Parathyroid adenoma (tissue), 2 donors: ENCODE data around the gene DNM3.

Experiments used
- H2AFZ ChIP-seq: fragments of 300-600 bp; sonication (generic); one replicate; pipeline ENCODE4 v1.7.0; 2017; ENCODE audit warnings: antibody characterized with exemption, mild to moderate bottlenecking
- H3K27ac ChIP-seq: fragments of 300-600 bp; sonication (generic); one replicate; pipeline ENCODE4 v1.7.0; 2017
- H3K27me3 ChIP-seq: fragments of 300-600 bp; sonication (generic); one replicate; pipeline ENCODE4 v1.7.0; 2017; ENCODE audit warnings: low read length; ENCODE audit not compliant: control insufficient read depth, insufficient read depth
- H3K36me3 ChIP-seq: fragments of 300-600 bp; sonication (generic); one replicate; pipeline ENCODE4 v1.7.0; 2017; ENCODE audit warnings: low read length; ENCODE audit not compliant: control insufficient read depth, insufficient read depth
- H3K4me1 ChIP-seq: fragments of 300-600 bp; sonication (generic); one replicate; pipeline ENCODE4 v1.7.0; 2017; ENCODE audit warnings: control low read depth
- H3K4me2 ChIP-seq: fragments of 300-600 bp; sonication (generic); one replicate; pipeline ENCODE4 v1.7.0; 2017; ENCODE audit warnings: low read length
- H3K4me3 ChIP-seq: fragments of 300-600 bp; sonication (generic); one replicate; pipeline ENCODE4 v1.7.0; 2017; ENCODE audit warnings: low read depth, low read length
- H3K79me2 ChIP-seq: fragments of 300-600 bp; sonication (generic); one replicate; pipeline ENCODE4 v1.7.0; 2017; ENCODE audit warnings: control low read depth
- H3K9ac ChIP-seq: fragments of 300-600 bp; sonication (generic); one replicate; pipeline ENCODE4 v1.7.0; 2017; ENCODE audit warnings: mild to moderate bottlenecking
- H3K9me3 ChIP-seq: fragments of 300-600 bp; sonication (generic); one replicate; pipeline ENCODE4 v1.7.0; 2017; ENCODE audit warnings: low read length; ENCODE audit not compliant: control insufficient read depth
- CTCF ChIP-seq: fragments of 300-600 bp; sonication (generic); IDR thresholded peaks from one replicate; pipeline ENCODE4 v1.7.0; 2017; ENCODE audit warnings: antibody characterized with exemption, mild to moderate bottlenecking
- donor health status: primary hyperparathyroidism.

The DNM3 gene

GRCh38 chr1:172268237-172268636, 426.9 kb downstream of the DNM3 start:
- Histone ChIP-seq H3K36me3 (no peaks in the 10 kb centered on the region), H3K9ac (no peak overlapping the region), H3K4me2 (no peak overlapping the region), H3K27me3 (no peaks in the 10 kb centered on the region), H3K79me2 (no peaks in the 10 kb centered on the region), H3K9me3 (no peaks in the 10 kb centered on the region), H3K4me3 (no peak overlapping the region), H3K27ac (no peak overlapping the region), H2AFZ (no peak overlapping the region), H3K4me1 (no peaks in the 10 kb centered on the region)
- TF ChIP-seq CTCF = no peak

GRCh38 chr1:172269084-172269483, 427.8 kb downstream of the DNM3 start:
- H3K4me3 ChIP-seq = no peak overlapping the region
- no peak overlapping the region for H3K27ac ChIP-seq
- H3K9me3 ChIP-seq = no peaks in the 10 kb centered on the region

GRCh38 chr1:172269644-172270043, 428.3 kb downstream of the DNM3 start:
- Histone ChIP-seq H3K36me3 (no peaks in the 10 kb centered on the region), H3K9me3 (no peaks in the 10 kb centered on the region), H3K9ac (no peak overlapping the region)

More at GRCh38 chr1:172269084-172269483, 427.8 kb downstream of the DNM3 start:
- H3K36me3 ChIP-seq = no peaks in the 10 kb centered on the region
- no peaks in the 10 kb centered on the region for H3K27me3 ChIP-seq
- no peak overlapping the region for H2AFZ ChIP-seq
- H3K9ac ChIP-seq = no peak overlapping the region
- no peaks in the 10 kb centered on the region for H3K4me1 ChIP-seq
- no peak for TF ChIP-seq CTCF
- no peaks in the 10 kb centered on the region for H3K79me2 ChIP-seq
- no peak overlapping the region for H3K4me2 ChIP-seq

GRCh38 chr1:172270605-172271004, 429.3 kb downstream of the DNM3 start:
- no peak overlapping the region for H3K4me3 ChIP-seq
- H3K27ac ChIP-seq = no peak overlapping the region
- no peaks in the 10 kb centered on the region for H3K9me3 ChIP-seq
- H3K79me2 ChIP-seq = no peaks in the 10 kb centered on the region
- no peaks in the 10 kb centered on the region for H3K27me3 ChIP-seq
- no peak for TF ChIP-seq CTCF
- no peak overlapping the region for H2AFZ ChIP-seq
- H3K4me2 ChIP-seq = no peak overlapping the region
- H3K4me1 ChIP-seq = no peaks in the 10 kb centered on the region
- H3K9ac ChIP-seq = no peak overlapping the region
- H3K36me3 ChIP-seq = no peaks in the 10 kb centered on the region

More at GRCh38 chr1:172269644-172270043, 428.3 kb downstream of the DNM3 start:
- H3K27me3 ChIP-seq = no peaks in the 10 kb centered on the region
- H3K79me2 ChIP-seq = no peaks in the 10 kb centered on the region
- no peaks in the 10 kb centered on the region for H3K4me1 ChIP-seq
- H3K27ac ChIP-seq = no peak overlapping the region
- H3K4me3 ChIP-seq = no peak overlapping the region
- no peak overlapping the region for H3K4me2 ChIP-seq
- no peak overlapping the region for H2AFZ ChIP-seq
- no peak for TF ChIP-seq CTCF

- H3K4me2 ChIP-seq = no peak overlapping the region
- TF ChIP-seq CTCF = no peak
- no peak overlapping the region for H3K4me3 ChIP-seq
- H3K9me3 ChIP-seq = no peaks in the 10 kb centered on the region
- H3K27ac ChIP-seq = no peak overlapping the region
- no peaks in the 10 kb centered on the region for H3K79me2 ChIP-seq
- no peaks in the 10 kb centered on the region for H3K27me3 ChIP-seq
- H2AFZ ChIP-seq = no peak overlapping the region
- no peak overlapping the region for H3K9ac ChIP-seq
- no peaks in the 10 kb centered on the region for H3K4me1 ChIP-seq
- H3K36me3 ChIP-seq = no peaks in the 10 kb centered on the region
These were observed 430.8 kb downstream of the DNM3 start for GRCh38 chr1:172272087-172272486.
